ENCODE results near the gene TRAK2.
"Not testable (repeated sequence)": the region's sequence is repeated elsewhere in the genome, so short reads cannot be mapped to it uniquely, and the experiment has no call there.

TRAK2 gene

GRCh38 chr2:201440182-201440581 lies 11.1 kb downstream of the TRAK2 start:
- no peak overlapping the region for H3K9ac ChIP-seq (ENCODE audit: low read length)
- H3K4me3 ChIP-seq (ENCODE audit: low read length) = no peak overlapping the region
- no peaks in the 10 kb centered on the region for H3K27me3 ChIP-seq (ENCODE audit: low read depth, low read length)

DNA sequence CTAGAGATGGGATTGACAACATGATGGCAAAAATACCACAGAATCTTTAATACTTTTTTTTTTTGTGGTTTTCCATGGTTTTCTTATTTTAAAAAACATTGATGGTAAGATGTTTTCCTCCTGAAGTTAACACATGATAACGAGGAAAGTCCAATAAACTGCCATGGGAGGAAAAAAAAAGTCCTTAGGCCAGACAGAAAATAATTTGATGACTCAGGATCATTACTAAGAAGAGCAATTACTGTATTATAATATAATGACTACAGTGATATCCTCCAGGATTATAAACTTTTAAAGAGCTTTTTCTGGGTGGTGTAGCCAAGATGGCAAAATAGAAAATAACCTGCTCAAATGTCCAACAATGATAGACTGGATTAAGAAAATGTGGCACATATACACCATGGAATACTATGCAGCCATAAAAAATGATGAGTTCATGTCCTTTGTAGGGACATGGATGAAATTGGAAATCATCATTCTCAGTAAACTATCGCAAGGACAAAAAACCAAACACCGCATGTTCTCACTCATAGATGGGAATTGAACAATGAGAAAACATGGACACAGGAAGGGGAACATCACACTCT lies 11.8 kb downstream of the TRAK2 start:
- H3K9ac ChIP-seq (ENCODE audit: low read length); H2AFZ ChIP-seq (ENCODE audit: low read depth, low read length); H3K9me3 ChIP-seq (ENCODE audit: insufficient read depth, low read length); H3K27me3 ChIP-seq (ENCODE audit: low read depth, low read length); H3K27ac ChIP-seq (ENCODE audit: low read length); H3K4me3 ChIP-seq (ENCODE audit: low read length); H3K36me3 ChIP-seq (replicated peaks; ENCODE audit: low read depth, low read length); H3K4me1 ChIP-seq (ENCODE audit: low read length); H4K20me1 ChIP-seq (ENCODE audit: insufficient read depth, low read length); H3K4me2 ChIP-seq (ENCODE audit: low read length); H3K79me2 ChIP-seq (ENCODE audit: low read length): not testable (repeated sequence)

More at GRCh38 chr2:201440182-201440581, 11.1 kb downstream of the TRAK2 start:
- Histone ChIP-seq H3K27ac (ENCODE audit: low read length) (no peak overlapping the region), H2AFZ (ENCODE audit: low read depth, low read length) (no peak overlapping the region), H3K4me1 (ENCODE audit: low read length) (no peaks in the 10 kb centered on the region), H3K4me2 (ENCODE audit: low read length) (no peak overlapping the region), H3K36me3 (replicated peaks; ENCODE audit: low read depth, low read length) (no peaks in the 10 kb centered on the region), H4K20me1 (ENCODE audit: insufficient read depth, low read length) (no peaks in the 10 kb centered on the region), H3K79me2 (ENCODE audit: low read length) (0 out of 2 replicates have a peak, but pooled peaks cover 4% of the 10 kb centered on the region), H3K9me3 (ENCODE audit: insufficient read depth, low read length) (no peaks in the 10 kb centered on the region)
- TF ChIP-seq, protein P1, sequence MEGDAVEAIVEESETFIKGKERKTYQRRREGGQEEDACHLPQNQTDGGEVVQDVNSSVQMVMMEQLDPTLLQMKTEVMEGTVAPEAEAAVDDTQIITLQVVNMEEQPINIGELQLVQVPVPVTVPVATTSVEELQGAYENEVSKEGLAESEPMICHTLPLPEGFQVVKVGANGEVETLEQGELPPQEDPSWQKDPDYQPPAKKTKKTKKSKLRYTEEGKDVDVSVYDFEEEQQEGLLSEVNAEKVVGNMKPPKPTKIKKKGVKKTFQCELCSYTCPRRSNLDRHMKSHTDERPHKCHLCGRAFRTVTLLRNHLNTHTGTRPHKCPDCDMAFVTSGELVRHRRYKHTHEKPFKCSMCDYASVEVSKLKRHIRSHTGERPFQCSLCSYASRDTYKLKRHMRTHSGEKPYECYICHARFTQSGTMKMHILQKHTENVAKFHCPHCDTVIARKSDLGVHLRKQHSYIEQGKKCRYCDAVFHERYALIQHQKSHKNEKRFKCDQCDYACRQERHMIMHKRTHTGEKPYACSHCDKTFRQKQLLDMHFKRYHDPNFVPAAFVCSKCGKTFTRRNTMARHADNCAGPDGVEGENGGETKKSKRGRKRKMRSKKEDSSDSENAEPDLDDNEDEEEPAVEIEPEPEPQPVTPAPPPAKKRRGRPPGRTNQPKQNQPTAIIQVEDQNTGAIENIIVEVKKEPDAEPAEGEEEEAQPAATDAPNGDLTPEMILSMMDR (IDR thresholded peaks at IDR 0.05; ENCODE audit: low read depth, low read length) = no peak
- no peak for TF ChIP-seq EZH2phosphoT487 (IDR thresholded peaks at IDR 0.05; ENCODE audit: low read depth)

- Histone ChIP-seq H3K4me1 (ENCODE audit: low read length) (no peaks in the 10 kb centered on the region), H3K9ac (ENCODE audit: low read length) (no peak overlapping the region), H3K9me3 (ENCODE audit: insufficient read depth, low read length) (no peaks in the 10 kb centered on the region), H3K79me2 (ENCODE audit: low read length) (peaks cover 10% of the 10 kb centered on the region; the same call in 1 of the 2 replicates), H3K4me3 (ENCODE audit: low read length) (no peak overlapping the region), H3K27ac (ENCODE audit: low read length) (no peak overlapping the region), H2AFZ (ENCODE audit: low read depth, low read length) (no peak overlapping the region), H3K36me3 (replicated peaks; ENCODE audit: low read depth, low read length) (no peaks in the 10 kb centered on the region), H3K4me2 (ENCODE audit: low read length) (no peak overlapping the region), H4K20me1 (ENCODE audit: insufficient read depth, low read length) (no peaks in the 10 kb centered on the region), H3K27me3 (ENCODE audit: low read depth, low read length) (no peaks in the 10 kb centered on the region)
- no peak for TF ChIP-seq EZH2phosphoT487 (IDR thresholded peaks at IDR 0.05; ENCODE audit: low read depth)
- TF ChIP-seq, protein P1 (IDR thresholded peaks at IDR 0.05; ENCODE audit: low read depth, low read length) = no peak
Measured at GRCh38 chr2:201436141-201436540, 15.1 kb downstream of the TRAK2 start.

- H3K27ac ChIP-seq (ENCODE audit: low read length) = no peak overlapping the region
- H3K9me3 ChIP-seq (ENCODE audit: insufficient read depth, low read length) = no peaks in the 10 kb centered on the region
- H3K9ac ChIP-seq (ENCODE audit: low read length) = no peak overlapping the region
- no peak overlapping the region for H3K4me3 ChIP-seq (ENCODE audit: low read length)
- TF ChIP-seq, protein P1 (IDR thresholded peaks at IDR 0.05; ENCODE audit: low read depth, low read length) = no peak
- TF ChIP-seq EZH2phosphoT487 (IDR thresholded peaks at IDR 0.05; ENCODE audit: low read depth) = no peak
- H2AFZ ChIP-seq (ENCODE audit: low read depth, low read length) = no peak overlapping the region
- H3K27me3 ChIP-seq (ENCODE audit: low read depth, low read length) = no peaks in the 10 kb centered on the region
- no peaks in the 10 kb centered on the region for H3K4me1 ChIP-seq (ENCODE audit: low read length)
- no peak overlapping the region for H3K4me2 ChIP-seq (ENCODE audit: low read length)
- H3K36me3 ChIP-seq (replicated peaks; ENCODE audit: low read depth, low read length) = no peaks in the 10 kb centered on the region
- no peaks in the 10 kb centered on the region for H4K20me1 ChIP-seq (ENCODE audit: insufficient read depth, low read length)
- peaks cover 7% of the 10 kb centered on the region for H3K79me2 ChIP-seq (ENCODE audit: low read length)
Measured at GRCh38 chr2:201433394-201433995, 17.8 kb downstream of the TRAK2 start.
